Activated CD4-positive, alpha-beta T cell treated with anti-CD3 and anti-CD28 coated beads, Interleukin-2, Interleukin-4, amounts not matched to agents 100 ng/mL and 50 ng/mL, durations not matched to agents 16 hours and 8 hours (primary cell): Measurements from ENCODE around the gene GPR108.
"Not testable (repeated sequence)": the region's sequence is repeated elsewhere in the genome, so short reads cannot be mapped to it uniquely, and the experiment has no call there.

Experiments used
- DNase-seq: peaks from one replicate; pipeline ENCODE4 v3.0.0-alpha.2; 2020; ENCODE audit warnings: low spot score

GPR108 gene

GRCh38 chr19:6737284-6737872, at the start of gene GPR108:
Gene GPR108, minus strand, starts transcription at chr19:6737580. Its CDS starts 4 bp downstream, at chr19:6737576.
- DNase-seq = peak; percentile 100

DNA sequence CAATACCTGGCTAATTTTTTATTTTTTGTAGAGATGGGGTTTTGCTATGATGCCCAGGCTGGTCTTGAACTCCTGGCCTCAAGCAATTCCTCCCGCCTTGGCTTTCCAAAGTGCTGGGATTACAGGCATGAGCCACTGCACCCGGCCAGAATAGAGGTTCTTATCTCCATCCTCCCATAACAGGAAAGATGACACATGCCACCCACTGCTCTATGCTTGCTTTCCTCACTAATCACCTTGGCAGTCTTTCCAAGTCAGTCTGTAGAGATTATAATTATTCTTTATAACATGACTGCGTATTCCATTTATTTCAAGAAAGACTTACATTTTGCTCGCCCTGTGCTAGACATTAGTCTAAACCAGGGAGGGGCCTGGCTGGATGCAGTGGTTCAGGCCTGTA, 41.8 kb upstream of the GPR108 start:
- DNase-seq = no peak

GRCh38 chr19:6778386-6778785, 41.0 kb upstream of the GPR108 start:
- no peak for DNase-seq

DNA sequence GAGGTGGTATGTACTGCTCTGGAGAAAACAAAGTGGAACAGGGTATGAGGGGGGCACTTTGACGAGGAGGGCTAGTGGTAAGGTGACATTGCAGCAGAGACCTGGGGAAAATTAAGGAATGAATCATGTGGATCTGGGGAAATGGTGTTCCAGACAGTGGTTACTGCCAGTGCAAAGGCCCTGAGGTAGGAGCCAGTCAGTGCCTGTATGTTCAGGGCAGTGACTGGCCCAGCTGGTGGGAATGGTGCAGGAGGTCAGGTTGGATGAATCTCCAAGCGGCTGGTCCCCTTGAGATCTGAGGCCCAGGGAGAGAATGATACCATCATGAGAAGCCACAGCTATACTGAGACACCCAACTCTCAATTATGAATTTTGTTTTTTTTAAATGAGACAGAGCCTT, 40.1 kb upstream of the GPR108 start:
- no peak for DNase-seq

GRCh38 chr19:6776999-6777398, 39.6 kb upstream of the GPR108 start:
- DNase-seq = no peak

DNA sequence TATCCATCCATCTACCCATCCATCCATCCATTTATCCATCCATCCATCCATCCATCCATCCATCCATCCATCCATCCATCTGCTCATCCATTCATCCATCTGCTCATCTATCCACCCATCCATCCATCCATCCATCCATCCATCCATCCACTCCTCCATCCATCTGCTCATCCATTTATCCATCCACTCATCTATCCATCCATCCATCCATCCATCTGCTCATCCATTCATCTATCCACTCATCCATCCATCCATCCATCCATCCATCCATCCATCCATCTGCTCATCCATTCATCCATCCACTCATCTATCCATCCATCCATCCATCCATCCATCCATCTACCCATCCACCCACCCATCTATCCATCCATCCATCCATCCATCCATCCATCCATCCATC, 38.7 kb upstream of the GPR108 start:
- not testable (repeated sequence) for DNase-seq

DNA sequence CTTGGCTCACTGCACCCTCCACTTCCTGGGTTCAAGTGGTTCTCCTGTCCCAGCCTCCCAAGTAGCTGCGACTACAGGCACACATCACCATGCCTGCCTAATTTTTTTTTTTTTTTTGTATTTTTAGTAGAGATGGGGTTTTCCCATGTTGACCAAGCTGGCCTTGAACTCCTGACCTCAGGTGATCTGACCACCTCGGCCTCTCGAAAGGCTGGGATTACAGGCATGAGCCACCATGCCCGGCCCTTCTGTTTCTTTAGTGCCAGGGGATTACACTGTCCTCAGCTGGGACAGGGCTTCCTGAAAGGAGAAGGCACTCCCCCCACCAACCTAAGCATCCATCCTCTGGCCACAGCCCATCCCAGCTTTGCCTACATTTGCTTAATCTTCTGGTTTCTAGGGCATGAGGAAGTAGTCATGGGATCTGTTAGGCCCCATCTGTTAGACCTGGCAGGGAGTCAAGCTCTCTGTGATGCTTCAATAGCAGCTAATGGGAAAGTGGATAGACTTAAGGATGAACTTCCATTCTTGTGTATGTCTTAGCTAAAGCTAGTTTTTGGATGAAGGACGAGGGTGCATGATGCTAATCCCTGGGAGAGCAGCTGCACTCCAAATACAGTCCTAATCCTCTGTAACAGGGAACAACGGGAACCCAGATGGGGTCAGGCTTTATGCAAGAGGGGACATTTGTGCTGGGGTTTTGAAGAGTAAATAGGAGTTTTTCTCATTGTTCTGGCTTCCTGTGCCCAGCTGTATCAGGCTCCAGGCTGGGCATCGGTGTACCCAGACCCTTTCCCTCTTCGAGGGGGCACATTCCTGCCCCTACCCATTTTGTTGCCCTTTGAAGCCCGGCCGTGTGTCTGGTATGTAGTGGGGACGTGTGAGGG, 37.7 kb upstream of the GPR108 start:
- DNase-seq = no peak

DNA sequence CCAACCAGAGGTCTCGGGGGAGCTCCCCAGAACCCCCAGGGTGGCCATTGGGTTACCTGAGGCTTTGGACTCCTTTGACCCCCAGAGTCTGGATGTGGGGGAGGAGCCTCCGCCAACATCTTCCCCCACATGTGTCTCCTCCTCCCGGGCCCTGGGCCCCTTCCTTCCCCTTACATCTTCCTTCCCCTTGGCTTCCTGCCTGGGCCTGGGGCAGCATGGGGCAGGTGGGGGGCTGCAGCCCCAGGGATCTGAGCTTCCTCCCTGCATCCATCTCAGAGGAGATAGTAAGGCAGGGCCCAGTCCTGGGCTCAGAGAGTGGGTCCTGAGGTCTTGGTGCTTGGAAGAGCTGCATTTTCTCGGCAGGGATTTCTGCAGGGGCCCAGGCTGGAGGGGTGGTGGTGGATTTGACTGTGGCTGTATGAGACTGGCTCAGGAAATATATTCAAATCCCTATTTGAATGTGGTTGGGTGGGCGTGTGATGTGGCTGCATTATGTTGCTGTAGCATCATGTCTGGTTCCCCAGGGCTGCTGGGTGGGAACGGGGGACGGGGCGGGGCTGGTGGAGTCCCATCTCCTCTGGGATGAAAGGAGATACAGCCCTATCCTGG, 36.0 kb upstream of the GPR108 start:
- peak; percentile 62 for DNase-seq

- DNase-seq = no peak
Observed at GRCh38 chr19:6772866-6773322, 35.5 kb upstream of the GPR108 start.

GRCh38 chr19:6772028-6772865, 34.9 kb upstream of the GPR108 start, which contains the start of gene VAV1:
Gene VAV1, plus strand, starts transcription at chr19:6772708. Its CDS starts 100 bp downstream, at chr19:6772808.
- peak; percentile 86 for DNase-seq

GRCh38 chr19:6771648-6772027, 34.3 kb upstream of the GPR108 start:
- not testable (repeated sequence) for DNase-seq

DNA sequence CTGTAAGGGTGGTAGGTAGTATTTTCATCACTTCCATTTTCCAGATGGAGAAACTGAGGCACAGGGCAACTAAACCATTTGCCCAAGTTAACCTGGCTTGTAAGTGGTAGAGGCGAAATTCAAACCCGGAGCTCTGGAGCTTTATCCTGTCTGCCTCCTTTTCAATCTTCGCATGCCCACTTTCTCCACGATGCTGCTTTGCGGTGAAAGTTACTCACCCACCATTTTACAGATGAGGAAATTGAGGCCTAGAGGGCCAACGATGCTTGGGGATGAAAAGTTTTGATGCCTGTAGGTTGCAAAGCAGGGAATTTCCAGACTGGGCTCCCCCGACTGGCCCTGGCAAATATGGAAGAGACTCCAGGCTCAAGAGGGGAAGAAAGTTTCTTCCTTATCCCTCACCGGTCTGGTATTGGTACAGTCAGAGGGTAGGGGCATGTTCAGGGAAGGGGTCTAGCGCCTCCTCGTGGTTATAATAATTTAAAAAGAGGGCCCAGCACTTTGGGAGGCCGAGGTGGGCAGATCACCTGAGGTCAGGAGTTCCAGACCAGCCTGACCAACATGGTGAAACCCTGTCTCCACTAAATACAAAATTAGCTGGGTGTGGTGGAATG, 31.7 kb upstream of the GPR108 start:
- peak; percentile 21 for DNase-seq

- DNase-seq = peak; percentile 8
Observed at GRCh38 chr19:6768236-6768785, 30.9 kb upstream of the GPR108 start.

- peak; percentile 97 for DNase-seq
Observed at GRCh38 chr19:6767357-6768235, 30.2 kb upstream of the GPR108 start, which contains the start of gene SH2D3A. Gene SH2D3A, minus strand, starts transcription at chr19:6767435. Its CDS starts 3,687 bp downstream, at chr19:6763748.

- DNase-seq = no peak
Observed at GRCh38 chr19:6767081-6767356, 29.6 kb upstream of the GPR108 start.

DNA sequence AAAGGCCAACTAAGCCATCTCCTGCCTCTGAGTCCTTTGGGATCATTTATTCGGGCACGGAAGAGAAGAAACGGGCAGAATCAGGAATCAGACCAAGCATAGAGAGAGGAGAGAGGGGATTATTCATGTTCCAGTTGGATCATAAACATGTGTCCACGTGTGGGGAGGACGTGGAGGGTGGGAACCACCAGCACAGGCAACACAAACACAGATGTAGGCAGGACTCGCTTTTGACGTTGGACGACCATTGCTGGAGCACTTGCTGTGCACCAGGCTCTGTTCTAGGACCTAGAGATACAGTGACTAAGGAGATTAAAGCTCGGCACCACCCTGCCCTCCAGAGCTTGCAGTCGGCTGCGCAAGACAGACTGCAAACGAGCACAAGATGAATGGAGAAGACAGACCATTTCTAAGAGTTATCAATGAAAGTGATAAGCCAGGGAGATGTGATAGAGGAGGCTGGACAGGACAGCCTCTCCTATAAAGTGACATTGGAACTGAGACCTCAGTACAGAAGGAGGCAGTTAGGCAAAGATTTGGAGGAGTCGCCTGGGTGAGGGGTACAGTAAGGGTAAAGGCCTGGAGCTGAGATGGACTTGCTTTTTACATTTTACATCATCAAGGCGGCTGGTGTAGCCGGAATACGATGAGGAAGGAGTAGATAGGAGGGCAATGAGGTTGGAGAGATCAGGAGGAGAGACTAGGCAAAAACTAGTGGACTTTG, 29.1 kb upstream of the GPR108 start:
- DNase-seq = peak; percentile 8

GRCh38 chr19:6765738-6766356, 28.5 kb upstream of the GPR108 start:
- DNase-seq = no peak

DNA sequence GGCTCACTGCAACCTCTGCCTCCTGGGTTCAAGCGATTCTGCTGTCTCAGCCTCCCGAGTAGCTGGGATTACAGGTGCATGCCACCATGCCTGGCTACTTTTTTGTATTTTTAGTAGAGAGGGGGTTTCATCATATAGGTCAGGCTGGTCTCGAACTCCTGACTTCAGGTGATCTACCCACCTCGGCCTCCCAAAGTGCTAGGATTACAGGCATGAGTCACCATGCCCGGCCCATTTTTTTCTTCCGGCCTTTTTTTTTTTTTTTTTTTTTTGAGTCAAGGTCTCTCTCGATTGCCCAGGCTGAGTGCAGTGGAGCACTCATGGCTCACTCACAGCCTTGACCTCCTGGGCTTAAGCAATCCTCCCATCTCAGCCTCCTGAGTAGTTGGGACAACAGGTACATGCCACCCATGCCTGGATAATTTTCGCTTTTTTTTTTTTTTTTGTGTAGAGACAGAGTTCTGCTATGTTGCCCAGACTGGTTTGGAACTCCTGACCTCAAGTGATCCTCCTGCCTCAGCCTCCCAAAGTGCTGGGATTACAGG, 24.9 kb upstream of the GPR108 start:
- DNase-seq = not testable (repeated sequence)
